Measurements from ENCODE around the gene MTPN. TPM values are rescaled to one million over a fixed set of nuclear protein-coding genes. Genes with fewer than 3 reads are reported as not detected.
A peak's percentile ranks its signal among the peaks of the same experiment; 100 is the strongest.

The MTPN gene
- total RNA-seq, 1 donor from 2014 or later, result 87.2 TPM

GRCh38 chr7:135928136-135928535 lies 49.0 kb downstream of the MTPN start:
- DNase-seq (ENCODE audit: low spot score), result no peak

- no peak for DNase-seq (ENCODE audit: low spot score)
Observed at GRCh38 chr7:135925210-135925609, 51.9 kb downstream of the MTPN start.

GRCh38 chr7:135924302-135924701 lies 52.9 kb downstream of the MTPN start:
- no peak for DNase-seq (ENCODE audit: low spot score)

GRCh38 chr7:135922263-135922662 lies 54.9 kb downstream of the MTPN start:
- DNase-seq (ENCODE audit: low spot score), result no peak

- no peak for DNase-seq (ENCODE audit: low spot score)
Observed at GRCh38 chr7:135920478-135920877, 56.7 kb downstream of the MTPN start.

GRCh38 chr7:135919071-135919841 lies 57.9 kb downstream of the MTPN start:
- DNase-seq (ENCODE audit: low spot score), result no peak

- no peak for DNase-seq (ENCODE audit: low spot score)
Observed at GRCh38 chr7:135918134-135918533, 59.0 kb downstream of the MTPN start.

- DNase-seq (ENCODE audit: low spot score), result no peak
Observed at GRCh38 chr7:135917721-135918120, 59.4 kb downstream of the MTPN start.

GRCh38 chr7:135914346-135914745 lies 62.8 kb downstream of the MTPN start:
- DNase-seq (ENCODE audit: low spot score), result no peak

GRCh38 chr7:135913404-135913803 lies 63.8 kb downstream of the MTPN start:
- DNase-seq (ENCODE audit: low spot score), result no peak

- DNase-seq (ENCODE audit: low spot score), result peak; percentile 76
Observed at GRCh38 chr7:135911099-135911498, 66.1 kb downstream of the MTPN start.

- DNase-seq (ENCODE audit: low spot score), result no peak
Observed at GRCh38 chr7:135910393-135911036, 66.6 kb downstream of the MTPN start.

- DNase-seq (ENCODE audit: low spot score), result no peak
Observed at GRCh38 chr7:135905858-135906257, 71.3 kb downstream of the MTPN start.

GRCh38 chr7:135905355-135905754 lies 71.8 kb downstream of the MTPN start:
- DNase-seq (ENCODE audit: low spot score), result no peak

- no peak for DNase-seq (ENCODE audit: low spot score)
Observed at GRCh38 chr7:135904282-135904681, 72.9 kb downstream of the MTPN start.

- DNase-seq (ENCODE audit: low spot score), result no peak
Observed at GRCh38 chr7:135901585-135902540, 75.3 kb downstream of the MTPN start.

- no peak for DNase-seq (ENCODE audit: low spot score)
Observed at GRCh38 chr7:135900065-135900546, 77.1 kb downstream of the MTPN start.

GRCh38 chr7:135899458-135900064 lies 77.6 kb downstream of the MTPN start:
- no peak for DNase-seq (ENCODE audit: low spot score)

- DNase-seq (ENCODE audit: low spot score), result no peak
Observed at GRCh38 chr7:135898226-135898625, 78.9 kb downstream of the MTPN start.

- no peak for DNase-seq (ENCODE audit: low spot score)
Observed at GRCh38 chr7:135894816-135895215, 82.3 kb downstream of the MTPN start.

GRCh38 chr7:135889823-135890222 lies 87.3 kb downstream of the MTPN start:
- DNase-seq (ENCODE audit: low spot score), result no peak

- no peak for DNase-seq (ENCODE audit: low spot score)
Observed at GRCh38 chr7:135888740-135889139, 88.4 kb downstream of the MTPN start.

Data from umbilical cord (tissue), 2 donors.